Adrenal gland (tissue), 5 donors: ENCODE measurements around the gene ZNF554.

Experiments used
- POLR2A ChIP-seq, 2 donors: fragments of 450-650 bp; IDR thresholded peaks; one replicate each; pipeline ENCODE4 v1.6.1; 2017; ENCODE audit warnings: antibody characterized with exemption in 2 of 2, mild to moderate bottlenecking in 2 of 2, moderate library complexity in 1 of 2
- TF ChIP-seq, protein P1 (sequence below), 6 experiments: fragments of 450-650 bp in 4 of 6; fragments of 200-600 bp in 2 of 6; sonication (generic) in 1 of 6; IDR thresholded peaks; 1 replicate in 5 of 6; 2 replicates in 1 of 6; pipeline versions ENCODE4 v1.5.1 to v1.8.0; 2016 to 2021; ENCODE audit warnings: antibody characterized with exemption in 6 of 6, mild to moderate bottlenecking in 2 of 6, moderate library complexity in 1 of 6
- donor health status: DM: no; HTN: no; CAD: no.

- TF ChIP-seq, protein P1, sequence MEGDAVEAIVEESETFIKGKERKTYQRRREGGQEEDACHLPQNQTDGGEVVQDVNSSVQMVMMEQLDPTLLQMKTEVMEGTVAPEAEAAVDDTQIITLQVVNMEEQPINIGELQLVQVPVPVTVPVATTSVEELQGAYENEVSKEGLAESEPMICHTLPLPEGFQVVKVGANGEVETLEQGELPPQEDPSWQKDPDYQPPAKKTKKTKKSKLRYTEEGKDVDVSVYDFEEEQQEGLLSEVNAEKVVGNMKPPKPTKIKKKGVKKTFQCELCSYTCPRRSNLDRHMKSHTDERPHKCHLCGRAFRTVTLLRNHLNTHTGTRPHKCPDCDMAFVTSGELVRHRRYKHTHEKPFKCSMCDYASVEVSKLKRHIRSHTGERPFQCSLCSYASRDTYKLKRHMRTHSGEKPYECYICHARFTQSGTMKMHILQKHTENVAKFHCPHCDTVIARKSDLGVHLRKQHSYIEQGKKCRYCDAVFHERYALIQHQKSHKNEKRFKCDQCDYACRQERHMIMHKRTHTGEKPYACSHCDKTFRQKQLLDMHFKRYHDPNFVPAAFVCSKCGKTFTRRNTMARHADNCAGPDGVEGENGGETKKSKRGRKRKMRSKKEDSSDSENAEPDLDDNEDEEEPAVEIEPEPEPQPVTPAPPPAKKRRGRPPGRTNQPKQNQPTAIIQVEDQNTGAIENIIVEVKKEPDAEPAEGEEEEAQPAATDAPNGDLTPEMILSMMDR (IDR thresholded peaks at IDR 0.05), result no peak
- TF ChIP-seq POLR2A (IDR thresholded peaks at IDR 0.05), result no peak
Observed at GRCh38 chr19:2797280-2797679, 22.4 kb upstream of the ZNF554 start.
